BLaER1 treated with 17β-estradiol and CSF1 and Interleukin-3, amounts not matched to agents 10 nM and 100 nM (cell line): ENCODE results near the gene PPP2R2C.

ENCODE experiments used
- H3K27ac ChIP-seq, 11 experiments: shearing (Covaris generic); formaldehyde crosslinking; 2 replicates each; pipeline ENCODE4 v1.8.1; 2022
- H3K27me3 ChIP-seq, 11 experiments: shearing (Covaris generic); formaldehyde crosslinking; 2 replicates each; pipeline ENCODE4 v1.8.1; 2022
- H3K36me3 ChIP-seq, 11 experiments: shearing (Covaris generic); formaldehyde crosslinking; 2 replicates each; pipeline ENCODE4 v1.8.1; 2022
- H3K4me1 ChIP-seq, 10 experiments: shearing (Covaris generic); formaldehyde crosslinking; 2 replicates each; pipeline ENCODE4 v1.8.1; 2022
- H3K4me2 ChIP-seq, 11 experiments: shearing (Covaris generic); formaldehyde crosslinking; 2 replicates each; pipeline ENCODE4 v1.8.1; 2022
- H3K4me3 ChIP-seq, 10 experiments: shearing (Covaris generic); formaldehyde crosslinking; 2 replicates each; pipeline ENCODE4 v1.8.1; 2022
- H3K9ac ChIP-seq, 11 experiments: shearing (Covaris generic); formaldehyde crosslinking; 2 replicates each; pipeline ENCODE4 v1.8.1; 2022
- H3K9me3 ChIP-seq, 11 experiments: shearing (Covaris generic); formaldehyde crosslinking; replicated peaks in 1 of 11; 2 replicates each; pipeline ENCODE4 v1.8.1; 2022
- H4K20me1 ChIP-seq, 11 experiments: shearing (Covaris generic); formaldehyde crosslinking; 2 replicates each; pipeline ENCODE4 v1.8.1; 2022
- Cebpa-rat ChIP-seq, 11 experiments: shearing (Covaris generic); IDR thresholded peaks; 2 replicates each; pipeline ENCODE4 v1.8.1; 2022

PPP2R2C gene

GRCh38 chr4:6392407-6392806 lies 80.0 kb downstream of the PPP2R2C start:
- Histone ChIP-seq H3K9me3 (no peaks in the 10 kb centered on the region), H3K9ac (no peak overlapping the region), H3K27ac (no peak overlapping the region), H3K27me3 (peaks cover 0 to 20% (median 5%) of the 10 kb centered on the region in 11 experiments; a peak in 12 of 22 replicates), H3K4me3 (no peak overlapping the region), H3K4me1 (peaks cover 19 to 33% (median 27%) of the 10 kb centered on the region in 10 experiments), H3K4me2 (no peak overlapping the region), H3K36me3 (no peaks in the 10 kb centered on the region), H4K20me1 (peaks cover 0 to 40% (median 10%) of the 10 kb centered on the region in 11 experiments; a peak in 12 of 22 replicates)
- TF ChIP-seq Cebpa-rat (IDR thresholded peaks at IDR 0.05), result no peak

GRCh38 chr4:6391852-6392188 lies 80.6 kb downstream of the PPP2R2C start:
- no peak overlapping the region for H3K27ac ChIP-seq
- no peaks in the 10 kb centered on the region for H3K36me3 ChIP-seq
- TF ChIP-seq Cebpa-rat (IDR thresholded peaks at IDR 0.05), result no peak
- H3K9ac ChIP-seq, result no peak overlapping the region
- H4K20me1 ChIP-seq, result peaks cover 0 to 40% (median 10%) of the 10 kb centered on the region in 11 experiments; a peak in 12 of 22 replicates
- H3K27me3 ChIP-seq, result peaks cover 0 to 14% (median 0%) of the 10 kb centered on the region in 11 experiments; a peak in 5 of 22 replicates
- no peak overlapping the region for H3K4me3 ChIP-seq
- no peaks in the 10 kb centered on the region for H3K9me3 ChIP-seq
- peaks cover 19 to 31% (median 26%) of the 10 kb centered on the region in 10 experiments for H3K4me1 ChIP-seq
- no peak overlapping the region for H3K4me2 ChIP-seq

- H3K4me3 ChIP-seq, result no peak overlapping the region
- H3K9ac ChIP-seq, result no peak overlapping the region
- H3K27me3 ChIP-seq, result peaks cover 0 to 9% (median 0%) of the 10 kb centered on the region in 11 experiments; a peak in 5 of 22 replicates
- no peak for TF ChIP-seq Cebpa-rat (IDR thresholded peaks at IDR 0.05)
- peaks cover 19 to 30% (median 25%) of the 10 kb centered on the region in 10 experiments for H3K4me1 ChIP-seq
- peaks cover 0 to 38% (median 8%) of the 10 kb centered on the region in 11 experiments; a peak in 12 of 22 replicates for H4K20me1 ChIP-seq
- no peaks in the 10 kb centered on the region for H3K9me3 ChIP-seq
- H3K4me2 ChIP-seq, result no peak overlapping the region
- H3K27ac ChIP-seq, result no peak overlapping the region
- H3K36me3 ChIP-seq, result no peaks in the 10 kb centered on the region
Observed at GRCh38 chr4:6391186-6391851, 81.1 kb downstream of the PPP2R2C start.

- H3K4me1 ChIP-seq, result peaks cover 10 to 20% (median 15%) of the 10 kb centered on the region in 10 experiments
- no peak overlapping the region for H3K4me3 ChIP-seq
- no peaks in the 10 kb centered on the region for H3K36me3 ChIP-seq
- H3K27ac ChIP-seq, result no peak overlapping the region
- no peaks in the 10 kb centered on the region for H3K9me3 ChIP-seq
- H3K4me2 ChIP-seq, result no peak overlapping the region
- no peak overlapping the region for H3K9ac ChIP-seq
- H3K27me3 ChIP-seq, result no peaks in the 10 kb centered on the region; a peak in 1 of 22 replicates
- H4K20me1 ChIP-seq, result peaks cover 0 to 29% (median 3%) of the 10 kb centered on the region in 11 experiments; a peak in 11 of 22 replicates
- no peak for TF ChIP-seq Cebpa-rat (IDR thresholded peaks at IDR 0.05)
Observed at GRCh38 chr4:6390356-6390755, 82.1 kb downstream of the PPP2R2C start.

- no peak overlapping the region for H3K9ac ChIP-seq
- no peaks in the 10 kb centered on the region for H3K9me3 ChIP-seq
- no peak overlapping the region for H3K27ac ChIP-seq
- no peak for TF ChIP-seq Cebpa-rat (IDR thresholded peaks at IDR 0.05)
- no peaks in the 10 kb centered on the region; a peak in 1 of 22 replicates for H3K27me3 ChIP-seq
- peaks cover 0 to 19% (median 0%) of the 10 kb centered on the region in 11 experiments; a peak in 6 of 22 replicates for H4K20me1 ChIP-seq
- no peaks in the 10 kb centered on the region for H3K36me3 ChIP-seq
- no peak overlapping the region for H3K4me2 ChIP-seq
- H3K4me1 ChIP-seq, result peaks cover 0 to 12% (median 9%) of the 10 kb centered on the region in 10 experiments; a peak in 15 of 20 replicates
- no peak overlapping the region for H3K4me3 ChIP-seq
Observed at GRCh38 chr4:6389142-6389825, 83.1 kb downstream of the PPP2R2C start.

GRCh38 chr4:6388713-6389112 lies 83.7 kb downstream of the PPP2R2C start:
- H3K36me3 ChIP-seq, result no peaks in the 10 kb centered on the region
- peaks cover 0 to 10% (median 8%) of the 10 kb centered on the region in 10 experiments; a peak in 14 of 20 replicates for H3K4me1 ChIP-seq
- H3K9me3 ChIP-seq, result no peaks in the 10 kb centered on the region
- H3K27me3 ChIP-seq, result no peaks in the 10 kb centered on the region
- no peak overlapping the region for H3K4me3 ChIP-seq
- H3K4me2 ChIP-seq, result no peak overlapping the region
- no peak overlapping the region for H3K27ac ChIP-seq
- H4K20me1 ChIP-seq, result peaks cover 0 to 19% (median 0%) of the 10 kb centered on the region in 11 experiments; a peak in 6 of 22 replicates
- no peak overlapping the region for H3K9ac ChIP-seq
- no peak for TF ChIP-seq Cebpa-rat (IDR thresholded peaks at IDR 0.05)

- H3K9me3 ChIP-seq, result no peaks in the 10 kb centered on the region
- no peak for TF ChIP-seq Cebpa-rat (IDR thresholded peaks at IDR 0.05)
- no peak overlapping the region for H3K27ac ChIP-seq
- H3K4me1 ChIP-seq, result peaks cover 0 to 2% (median under 1%) of the 10 kb centered on the region in 10 experiments; a peak in 10 of 20 replicates
- peaks cover 0 to 19% (median 0%) of the 10 kb centered on the region in 11 experiments; a peak in 4 of 22 replicates for H4K20me1 ChIP-seq
- no peak overlapping the region for H3K9ac ChIP-seq
- no peak overlapping the region for H3K4me3 ChIP-seq
- H3K27me3 ChIP-seq, result no peaks in the 10 kb centered on the region
- no peak overlapping the region for H3K4me2 ChIP-seq
- no peaks in the 10 kb centered on the region for H3K36me3 ChIP-seq
Observed at GRCh38 chr4:6387946-6388345, 84.5 kb downstream of the PPP2R2C start.

GRCh38 chr4:6386091-6386490 lies 86.3 kb downstream of the PPP2R2C start:
- Histone ChIP-seq H4K20me1 (peaks cover 0 to 14% (median 0%) of the 10 kb centered on the region in 11 experiments; a peak in 4 of 22 replicates), H3K4me3 (no peak overlapping the region), H3K9me3 (no peaks in the 10 kb centered on the region), H3K27ac (no peak overlapping the region), H3K4me1 (no peaks in the 10 kb centered on the region), H3K27me3 (no peaks in the 10 kb centered on the region), H3K9ac (no peak overlapping the region), H3K36me3 (no peaks in the 10 kb centered on the region), H3K4me2 (no peak overlapping the region)
- TF ChIP-seq Cebpa-rat (IDR thresholded peaks at IDR 0.05), result no peak

- H3K4me2 ChIP-seq, result no peak overlapping the region
- H3K27ac ChIP-seq, result no peak overlapping the region
- TF ChIP-seq Cebpa-rat (IDR thresholded peaks at IDR 0.05), result no peak
- H3K27me3 ChIP-seq, result peaks cover 0 to 3% (median 0%) of the 10 kb centered on the region in 11 experiments; a peak in 2 of 22 replicates
- H4K20me1 ChIP-seq, result peaks cover 0 to 12% (median 0%) of the 10 kb centered on the region in 11 experiments; a peak in 5 of 22 replicates
- H3K9me3 ChIP-seq, result no peaks in the 10 kb centered on the region
- H3K4me3 ChIP-seq, result no peak overlapping the region
- no peak overlapping the region for H3K9ac ChIP-seq
- H3K4me1 ChIP-seq, result no peaks in the 10 kb centered on the region
- no peaks in the 10 kb centered on the region for H3K36me3 ChIP-seq
Observed at GRCh38 chr4:6385288-6385687, 87.1 kb downstream of the PPP2R2C start.
